Measurements from ENCODE around the gene CST6.
A peak's percentile ranks its signal among the peaks of the same experiment; 100 is the strongest.

Gene CST6

GRCh38 chr11:66011785-66012303 lies at the start of gene CST6:
Gene CST6 (plus strand): TSS chr11:66012008. CDS start chr11:66012045, 37 bp downstream.
- DNase-seq, result no peak

- DNase-seq, result no peak
These were observed 49.7 kb upstream of the CST6 start for GRCh38 chr11:65962141-65962564.

GRCh38 chr11:65964906-65965305 lies 46.9 kb upstream of the CST6 start:
- DNase-seq, result no peak

- DNase-seq, result no peak
These were observed 45.6 kb upstream of the CST6 start for GRCh38 chr11:65965986-65966762.

- DNase-seq, result no peak
These were observed 44.4 kb upstream of the CST6 start for GRCh38 chr11:65967329-65967934.

- no peak for DNase-seq
These were observed 43.0 kb upstream of the CST6 start for GRCh38 chr11:65968600-65969482.

GRCh38 chr11:65972116-65972515 lies 39.7 kb upstream of the CST6 start:
- no peak for DNase-seq

GRCh38 chr11:65973439-65974110 lies 38.2 kb upstream of the CST6 start:
- peak; percentile 46 for DNase-seq

GRCh38 chr11:65975771-65976170 lies 36.0 kb upstream of the CST6 start:
- DNase-seq, result no peak

GRCh38 chr11:65976216-65977176 lies 35.3 kb upstream of the CST6 start:
- no peak for DNase-seq

- DNase-seq, result no peak
These were observed 34.0 kb upstream of the CST6 start for GRCh38 chr11:65977621-65978390.

GRCh38 chr11:65978391-65979238 lies 33.2 kb upstream of the CST6 start:
- DNase-seq, result no peak

GRCh38 chr11:65979261-65979759 lies 32.5 kb upstream of the CST6 start:
- no peak for DNase-seq

GRCh38 chr11:65981101-65981740 lies 30.6 kb upstream of the CST6 start:
- DNase-seq, result no peak

GRCh38 chr11:65981972-65982823 lies 29.6 kb upstream of the CST6 start:
- DNase-seq, result no peak

- no peak for DNase-seq
These were observed 28.8 kb upstream of the CST6 start for GRCh38 chr11:65982824-65983588.

- DNase-seq, result no peak
These were observed 28.2 kb upstream of the CST6 start for GRCh38 chr11:65983589-65983987.

Data from T1000 (cell line).